K562 (cell line): Measurements from ENCODE around the gene MYO18B. TPM values are rescaled to one million over a fixed set of nuclear protein-coding genes. Genes with fewer than 3 reads are reported as not detected.

Experiments used
- ATAC-seq: fragments of 200-7000 bp; cut with Tn5 transposase; 3 replicates; pipeline ENCODE4 v1.9.1; 2020; ENCODE audit warnings: moderate library complexity
- BruUV-seq: library from RNA; stranded (reverse); fragments of 400-500 nt; replicated peaks from 2 replicates; lab custom pipeline; 2021; lab: Mats Ljungman, UMichigan
- CTCF ChIA-PET: fragments of 300-600 bp; formaldehyde crosslinking; extraction: SDS; loops from one replicate; lab custom pipeline; 2021; ENCODE audit warnings: low intra/inter-chr PET ratio; lab: Yijun Ruan, JAX
- POLR2A ChIA-PET: fragments of 300-600, 350-650 bp; sonication (Branson Sonifier 250); formaldehyde crosslinking; extraction: SDS; loops from one replicate; lab custom pipeline; 2021; ENCODE audit warnings: antibody characterized with exemption, inconsistent platforms; lab: Yijun Ruan, JAX
- DNase-seq, 4 experiments: peaks; one replicate each; pipeline versions ENCODE4 v3.0.0 to v3.0.0-alpha.2; 2011 to 2018; ENCODE audit warnings: low spot score in 3 of 4, mixed read lengths in 3 of 4; ENCODE audit errors: extremely low read depth in 1 of 4
- FAIRE-seq: peaks from 2 replicates; lab custom pipeline; 2011; peaks lifted over from hg19 to GRCh38; lab: Jason Lieb, UNC
- H2AFZ ChIP-seq: 2 replicates; pipeline ENCODE4 v1.6.0; 2011; ENCODE audit warnings: low read depth, low read length, control low read depth, inconsistent platforms
- H3K27ac ChIP-seq: fragments of 200-600 bp; 3 replicates; pipeline ENCODE4 v1.8.0; 2011; ENCODE audit warnings: low read depth, mild to moderate bottlenecking, control low read depth, inconsistent platforms, low read length, moderate library complexity, mixed read lengths; ENCODE audit errors: extremely low read depth
- H3K27me3 ChIP-seq, 2 experiments: fragments of 300-600 bp in 1 of 2; 2 replicates in 1 of 2; 3 replicates in 1 of 2; pipeline versions ENCODE4 v1.6.0 to v1.8.0; 2011; ENCODE audit warnings: inconsistent platforms in 2 of 2, low read length in 2 of 2, mild to moderate bottlenecking in 1 of 2, mixed read lengths in 1 of 2, moderate library complexity in 1 of 2; ENCODE audit not compliant: control insufficient read depth in 2 of 2, insufficient read depth in 2 of 2
- H3K36me3 ChIP-seq: fragments of 300-600 bp; 3 replicates; pipeline ENCODE4 v1.8.0; 2011; ENCODE audit warnings: mild to moderate bottlenecking, low read length, inconsistent platforms; ENCODE audit not compliant: control insufficient read depth, insufficient read depth
- H3K4me1 ChIP-seq, 2 experiments: fragments of 200-600 bp in 1 of 2; replicated peaks in 1 of 2; 2 replicates in 1 of 2; 3 replicates in 1 of 2; pipeline versions ENCODE4 v1.5.1 to v1.8.0; 2011; ENCODE audit warnings: inconsistent platforms in 2 of 2, low read length in 2 of 2, mild to moderate bottlenecking in 1 of 2, mixed read lengths in 1 of 2, moderate library complexity in 1 of 2; ENCODE audit not compliant: control insufficient read depth in 2 of 2, insufficient read depth in 2 of 2
- H3K4me2 ChIP-seq: 2 replicates; pipeline ENCODE4 v1.6.1; 2011; ENCODE audit warnings: low read length, control low read depth, inconsistent platforms, mixed read lengths; ENCODE audit not compliant: insufficient read depth
- H3K4me3 ChIP-seq: fragments of 200-600 bp; sonication (generic), shearing (Covaris generic); 2 replicates; pipeline ENCODE4 v1.5.1; 2016; ENCODE audit warnings: control low read depth, inconsistent platforms
- H3K79me2 ChIP-seq: fragments of 200-600 bp; 3 replicates; pipeline ENCODE4 v1.8.0; 2011; ENCODE audit warnings: low read length, inconsistent platforms; ENCODE audit not compliant: control insufficient read depth, insufficient read depth
- H3K9ac ChIP-seq, 2 experiments: 2 replicates each; pipeline versions ENCODE4 v1.6.0 to v1.6.1; 2011; ENCODE audit warnings: low read depth in 2 of 2, low read length in 2 of 2, control low read depth in 1 of 2, inconsistent platforms in 1 of 2, mild to moderate bottlenecking in 1 of 2, mixed read lengths in 1 of 2; ENCODE audit not compliant: insufficient read depth in 1 of 2
- H3K9me1 ChIP-seq: one replicate; pipeline ENCODE4 v1.6.0; 2011; ENCODE audit warnings: inconsistent platforms, mild to moderate bottlenecking, low read length, moderate library complexity; ENCODE audit not compliant: control insufficient read depth, insufficient read depth
- H3K9me3 ChIP-seq: replicated peaks from 2 replicates; pipeline ENCODE4 v1.5.1; 2011; ENCODE audit warnings: low read depth, low read length, inconsistent platforms; ENCODE audit not compliant: control insufficient read depth, insufficient read depth
- H4K20me1 ChIP-seq: replicated peaks from 2 replicates; pipeline ENCODE4 v1.6.1; 2011; ENCODE audit warnings: low read length, inconsistent platforms, mixed read lengths; ENCODE audit not compliant: control insufficient read depth, insufficient read depth
- BRCA1 ChIP-seq, 2 experiments: fragments of 450-650 bp in 1 of 2; sonication (generic) in 1 of 2; formaldehyde crosslinking in 1 of 2; IDR thresholded peaks; 2 replicates each; pipeline versions ENCODE4 v1.5.0 to v1.6.1; 2017 to 2020; ENCODE audit warnings: mild to moderate bottlenecking in 1 of 2, missing genetic modification reagents in 1 of 2
- CBFA2T3 ChIP-seq: fragments of 450-650 bp; IDR thresholded peaks from 2 replicates; pipeline ENCODE4 v1.6.1; 2017
- CUX1 ChIP-seq: fragments of 200-800 bp; sonication (Bioruptor generic); IDR thresholded peaks from 2 replicates; pipeline ENCODE4 v1.6.1; 2016; ENCODE audit warnings: missing genetic modification characterization, missing compliant biosample characterization
- MIER1 ChIP-seq: fragments of 450-650 bp; IDR thresholded peaks from 2 replicates; pipeline ENCODE4 v1.6.1; 2016; ENCODE audit warnings: antibody characterized with exemption, mild to moderate bottlenecking, low read depth
- MTF1 ChIP-seq: fragments of 250-450 bp; sonication (Bioruptor Pico); IDR thresholded peaks from 2 replicates; pipeline ENCODE4 v1.9.0; 2021; ENCODE audit warnings: moderate library complexity, mild to moderate bottlenecking, inconsistent platforms, borderline replicate concordance
- NBN ChIP-seq: fragments of 450-650 bp; IDR thresholded peaks from 2 replicates; pipeline ENCODE4 v1.6.1; 2016; ENCODE audit warnings: low read depth, mild to moderate bottlenecking
- REST ChIP-seq, 2 experiments: fragments of 450-650 bp; formaldehyde crosslinking in 1 of 2; IDR thresholded peaks; 2 replicates each; pipeline versions ENCODE4 v1.4.0 to v1.6.1; 2014 to 2020; ENCODE audit warnings: mild to moderate bottlenecking in 2 of 2, borderline replicate concordance in 1 of 2, low read depth in 1 of 2
- SP2 ChIP-seq: IDR thresholded peaks from 2 replicates; pipeline ENCODE4 v1.6.1; 2011; ENCODE audit warnings: mild to moderate bottlenecking, low read depth, low read length, moderate library complexity; ENCODE audit not compliant: poor library complexity, severe bottlenecking; ENCODE audit errors: extremely low read depth
- ZFPM2 ChIP-seq: fragments of 250-450 bp; sonication (Bioruptor Pico); IDR thresholded peaks from 2 replicates; pipeline ENCODE4 v1.5.1; 2022; ENCODE audit warnings: mild to moderate bottlenecking
- WGBS: fragments of 100-300 bp; shearing (Covaris generic); methylation state at CpG from one replicate; pipeline ENCODE4 v1.1.6; 2016; ENCODE audit warnings: low coverage, mixed read lengths; ENCODE audit not compliant: insufficient coverage; ENCODE audit errors: missing lambda C conversion rate; 5-methylcytosine and 5-hydroxymethylcytosine counted together
- in situ Hi-C: fragments of 300-500 bp; cut with MboI; formaldehyde crosslinking; loops from 4 replicates; pipeline ENCODE4 v1.15.0; 2018; ENCODE audit warnings: inconsistent platforms, mixed read lengths
- intact Hi-C: fragments of 100-400 bp; cut with micrococcal nuclease; formaldehyde crosslinking; loops from 2 replicates; pipeline ENCODE4 v1.14.2; 2022
- polyA plus RNA-seq, 8 experiments: library from polyadenylated mRNA; depleted of rRNA in 4 of 8; stranded (reverse) in 5 of 8; unstranded in 3 of 8; fragments of >200 nt; fragmentation: Nextera tagmentation in 2 of 8; fragmentation: Illumina TruSeq in 1 of 8; extraction: Ambion mirVana in 2 of 8; extraction: Trizol in 1 of 8; gene quantifications; 2 replicates each; pipeline versions ENCODE4 v1.2.1 to v1.2.3, GENCODE V29; 2011 to 2014; ENCODE audit warnings: inconsistent platforms in 1 of 8, missing spikeins in 1 of 8
- total RNA-seq, 7 experiments: library from RNA; depleted of rRNA in 6 of 7; stranded (reverse); fragments of >200 nt in 6 of 7; fragmentation: Illumina TruSeq in 2 of 7; extraction: Trizol in 2 of 7; gene quantifications; 2 replicates each; pipeline versions ENCODE4 v1.2.1 to v1.2.3, GENCODE V29; 2011 to 2021; ENCODE audit warnings: low replicate concordance in 1 of 7

Gene MYO18B
- total and polyA plus RNA-seq, 9 of the 15 experiments (the other 6 are each of a cell fraction or from before 2014, with no cell fraction given), result 0.06 to 7.0 (median 4.3) TPM

- ATAC-seq (no peak), FAIRE-seq (no peak)
- POLR2A ChIA-PET, result no interaction called here
- TF ChIP-seq MIER1, result peak; percentile 77
- no peak for TF ChIP-seq MTF1
- no peak for TF ChIP-seq NBN
- TF ChIP-seq ZFPM2 (CRISPR knock-in tag), result no peak
- peak; percentile 93 for TF ChIP-seq REST (IDR thresholded peaks at IDR 0.05; ENCODE audit: borderline replicate concordance)
- 0 out of 2 replicates have a peak, but pooled peaks have one; percentile 49 for TF ChIP-seq REST (CRISPR knock-in tag; IDR thresholded peaks at IDR 0.05; ENCODE audit: low read depth)
- no peak for TF ChIP-seq SP2
- no peak for TF ChIP-seq BRCA1 (IDR thresholded peaks at IDR 0.05)
- no peak for TF ChIP-seq BRCA1 (CRISPR knock-in tag; IDR thresholded peaks at IDR 0.05)
- TF ChIP-seq CBFA2T3, result no peak
- no peak for TF ChIP-seq CUX1
Measured at GRCh38 chr22:26079009-26079408, 337.0 kb downstream of the MYO18B start.

More at GRCh38 chr22:26079009-26079408, 337.0 kb downstream of the MYO18B start:
- Histone ChIP-seq H3K9ac (no peak overlapping the region), H3K9me3 (no peaks in the 10 kb centered on the region), H3K9me1 (no peaks in the 10 kb centered on the region), H3K36me3 (no peaks in the 10 kb centered on the region), H3K27ac (no peak overlapping the region), H3K4me3 (no peak overlapping the region), H4K20me1 (no peaks in the 10 kb centered on the region), H2AFZ (no peak overlapping the region), H3K4me1 (no peaks in the 10 kb centered on the region), H3K4me2 (no peak overlapping the region), H3K79me2 (no peaks in the 10 kb centered on the region), H3K27me3 (no peaks in the 10 kb centered on the region)
- 2% methylated on average over 4 of the region's 4 CpGs for WGBS
- no peak for DNase-seq
- in situ Hi-C loops, result no loop called here
- CTCF ChIA-PET, result no interaction called here
- intact Hi-C loops, result no loop called here
- BruUV-seq, result no TSS peak
